ENCODE results near the gene FARP1.
"Not testable (repeated sequence)": the region's sequence is repeated elsewhere in the genome, so short reads cannot be mapped to it uniquely, and the experiment has no call there.

Gene FARP1

GRCh38 chr13:98410612-98411011, 267.7 kb downstream of the FARP1 start:
- H2AFZ ChIP-seq (ENCODE audit: low read length, unreplicated experiment) = no peak overlapping the region
- H3K4me1 ChIP-seq (ENCODE audit: control insufficient read depth, insufficient read depth, low read length, unreplicated experiment) = no peaks in the 10 kb centered on the region
- no peak overlapping the region for H3K27ac ChIP-seq (ENCODE audit: low read depth, low read length)
- no peaks in the 10 kb centered on the region for H3K27me3 ChIP-seq (ENCODE audit: insufficient read depth, low read length)
- H3K36me3 ChIP-seq (ENCODE audit: insufficient read depth, low read length) = no peaks in the 10 kb centered on the region
- H3K79me2 ChIP-seq (ENCODE audit: control insufficient read depth, insufficient read depth, low read length, unreplicated experiment) = no peaks in the 10 kb centered on the region
- no peak overlapping the region for H3K4me3 ChIP-seq (ENCODE audit: low read depth, low read length)

GRCh38 chr13:98411013-98411412, 268.1 kb downstream of the FARP1 start:
- Histone ChIP-seq H3K79me2 (ENCODE audit: control insufficient read depth, insufficient read depth, low read length, unreplicated experiment) (no peaks in the 10 kb centered on the region), H3K4me3 (ENCODE audit: low read depth, low read length) (no peak overlapping the region), H3K4me1 (ENCODE audit: control insufficient read depth, insufficient read depth, low read length, unreplicated experiment) (no peaks in the 10 kb centered on the region), H3K36me3 (ENCODE audit: insufficient read depth, low read length) (0 out of 2 replicates have a peak, but pooled peaks cover 1% of the 10 kb centered on the region), H3K27me3 (ENCODE audit: insufficient read depth, low read length) (no peaks in the 10 kb centered on the region), H2AFZ (ENCODE audit: low read length, unreplicated experiment) (no peak overlapping the region), H3K27ac (ENCODE audit: low read depth, low read length) (no peak overlapping the region)

DNA sequence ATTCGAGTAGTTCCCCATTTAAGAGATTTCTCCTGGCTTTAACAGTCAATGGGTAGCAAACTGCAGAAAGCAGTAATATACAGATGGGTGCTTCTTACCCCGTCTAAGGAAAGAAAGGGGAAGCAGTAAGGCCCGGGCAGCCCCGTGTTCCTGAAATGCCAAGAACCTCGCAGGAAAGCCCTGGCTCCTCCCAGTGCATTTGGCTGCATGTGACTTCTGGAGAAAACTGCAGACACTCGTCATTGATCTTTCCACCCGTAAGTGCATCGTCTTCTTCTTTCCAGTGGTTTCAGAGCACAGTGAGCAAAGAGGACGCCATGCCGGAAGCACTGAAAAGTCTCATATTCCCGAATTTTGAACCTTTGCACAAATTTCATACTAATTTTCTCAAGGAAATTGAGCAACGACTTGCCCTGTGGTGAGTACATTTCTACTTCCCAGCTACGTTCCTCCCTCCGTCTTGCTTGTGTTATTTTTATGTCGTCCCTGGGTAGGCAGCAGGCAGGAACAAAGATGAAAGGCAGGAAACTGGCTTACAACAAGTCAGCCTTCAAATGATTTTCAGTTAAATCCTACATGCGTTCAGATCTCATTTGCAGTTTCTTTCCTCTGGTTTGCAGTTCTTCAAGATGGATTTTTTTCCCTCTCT, 268.8 kb downstream of the FARP1 start:
- no peaks in the 10 kb centered on the region for H3K79me2 ChIP-seq (ENCODE audit: control insufficient read depth, insufficient read depth, low read length, unreplicated experiment)
- no peaks in the 10 kb centered on the region for H3K27me3 ChIP-seq (ENCODE audit: insufficient read depth, low read length)
- H3K4me3 ChIP-seq (ENCODE audit: low read depth, low read length) = no peak overlapping the region
- no peak overlapping the region for H3K27ac ChIP-seq (ENCODE audit: low read depth, low read length)
- no peak overlapping the region for H2AFZ ChIP-seq (ENCODE audit: low read length, unreplicated experiment)
- H3K36me3 ChIP-seq (ENCODE audit: insufficient read depth, low read length) = 0 out of 2 replicates have a peak, but pooled peaks cover 3% of the 10 kb centered on the region
- no peaks in the 10 kb centered on the region for H3K4me1 ChIP-seq (ENCODE audit: control insufficient read depth, insufficient read depth, low read length, unreplicated experiment)

DNA sequence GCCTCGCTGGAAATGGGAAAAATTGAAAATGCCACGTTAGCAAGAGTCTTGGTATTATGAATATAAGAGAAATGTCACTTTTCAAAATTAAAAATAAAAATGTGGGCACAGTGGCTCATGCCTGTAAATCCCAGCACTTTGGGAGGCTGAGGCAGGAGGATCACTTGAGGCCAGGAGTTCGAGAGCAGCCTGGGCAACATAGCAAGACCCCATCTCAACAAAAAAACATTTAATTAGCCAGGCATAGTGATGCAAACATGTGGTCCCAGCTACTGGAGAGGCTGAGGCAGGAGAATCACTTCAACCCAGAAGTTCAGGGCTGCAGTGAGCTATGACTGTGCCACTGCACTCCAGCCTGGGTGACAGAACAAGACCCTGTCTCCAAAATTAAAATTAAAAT, 270.4 kb downstream of the FARP1 start:
- H3K36me3 ChIP-seq (ENCODE audit: insufficient read depth, low read length); H3K79me2 ChIP-seq (ENCODE audit: control insufficient read depth, insufficient read depth, low read length, unreplicated experiment); H3K4me3 ChIP-seq (ENCODE audit: low read depth, low read length); H2AFZ ChIP-seq (ENCODE audit: low read length, unreplicated experiment); H3K27me3 ChIP-seq (ENCODE audit: insufficient read depth, low read length); H3K27ac ChIP-seq (ENCODE audit: low read depth, low read length); H3K4me1 ChIP-seq (ENCODE audit: control insufficient read depth, insufficient read depth, low read length, unreplicated experiment): not testable (repeated sequence)

DNA sequence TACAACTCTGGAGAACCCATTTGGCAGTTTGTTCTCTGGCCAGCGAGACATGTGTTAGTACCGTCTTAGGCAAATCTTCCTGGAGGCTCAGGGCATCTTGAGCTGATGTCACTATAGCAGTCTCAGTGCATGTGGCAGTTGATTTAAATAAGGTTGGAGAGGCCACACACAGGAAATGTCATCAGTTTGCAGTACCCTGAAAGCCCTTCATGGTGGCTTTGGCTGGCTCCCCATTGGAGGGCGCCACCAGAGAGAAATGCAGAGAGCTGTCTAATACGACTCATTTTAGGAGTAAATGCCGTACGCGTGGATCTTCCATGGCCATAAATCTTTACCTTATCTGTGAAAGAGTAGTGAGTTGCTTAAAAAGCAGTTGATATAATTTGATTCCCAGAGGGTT, 270.9 kb downstream of the FARP1 start:
- Histone ChIP-seq H3K27ac (ENCODE audit: low read depth, low read length) (no peak overlapping the region), H3K4me1 (ENCODE audit: control insufficient read depth, insufficient read depth, low read length, unreplicated experiment) (no peaks in the 10 kb centered on the region), H3K36me3 (ENCODE audit: insufficient read depth, low read length) (0 out of 2 replicates have a peak, but pooled peaks cover 3% of the 10 kb centered on the region), H3K4me3 (ENCODE audit: low read depth, low read length) (no peak overlapping the region), H3K27me3 (ENCODE audit: insufficient read depth, low read length) (no peaks in the 10 kb centered on the region), H3K79me2 (ENCODE audit: control insufficient read depth, insufficient read depth, low read length, unreplicated experiment) (no peaks in the 10 kb centered on the region), H2AFZ (ENCODE audit: low read length, unreplicated experiment) (no peak overlapping the region)

- Histone ChIP-seq H3K4me3 (ENCODE audit: low read depth, low read length) (no peak overlapping the region), H3K4me1 (ENCODE audit: control insufficient read depth, insufficient read depth, low read length, unreplicated experiment) (no peaks in the 10 kb centered on the region), H3K36me3 (ENCODE audit: insufficient read depth, low read length) (0 out of 2 replicates have a peak, but pooled peaks cover 3% of the 10 kb centered on the region), H3K27me3 (ENCODE audit: insufficient read depth, low read length) (no peaks in the 10 kb centered on the region), H3K79me2 (ENCODE audit: control insufficient read depth, insufficient read depth, low read length, unreplicated experiment) (no peaks in the 10 kb centered on the region), H2AFZ (ENCODE audit: low read length, unreplicated experiment) (no peak overlapping the region), H3K27ac (ENCODE audit: low read depth, low read length) (no peak overlapping the region)
These were observed 272.6 kb downstream of the FARP1 start for GRCh38 chr13:98415326-98416070.

DNA sequence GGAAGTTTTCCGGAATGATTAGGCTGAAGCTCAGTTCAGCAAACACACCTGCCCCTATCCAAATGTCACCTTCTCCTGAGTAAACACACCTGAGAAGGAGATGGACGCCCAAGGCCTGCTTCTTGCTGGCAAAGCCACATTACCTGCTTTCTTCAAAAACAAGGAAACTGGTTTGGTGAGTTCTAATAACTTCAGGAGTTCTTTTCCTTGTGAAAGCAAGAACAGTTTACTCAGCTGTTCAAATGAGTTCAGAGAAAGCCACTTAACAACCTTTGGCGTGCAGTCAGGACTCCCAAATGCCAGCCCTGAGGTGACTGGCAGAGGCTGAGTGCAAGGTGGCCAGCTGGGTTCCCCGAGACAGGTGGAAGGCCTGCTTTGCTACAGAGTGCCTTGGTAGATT, 273.5 kb downstream of the FARP1 start:
- no peak overlapping the region for H3K27ac ChIP-seq (ENCODE audit: low read depth, low read length)
- no peak overlapping the region for H2AFZ ChIP-seq (ENCODE audit: low read length, unreplicated experiment)
- H3K4me1 ChIP-seq (ENCODE audit: control insufficient read depth, insufficient read depth, low read length, unreplicated experiment) = no peaks in the 10 kb centered on the region
- no peaks in the 10 kb centered on the region for H3K79me2 ChIP-seq (ENCODE audit: control insufficient read depth, insufficient read depth, low read length, unreplicated experiment)
- 0 out of 2 replicates have a peak, but pooled peaks cover 3% of the 10 kb centered on the region for H3K36me3 ChIP-seq (ENCODE audit: insufficient read depth, low read length)
- no peaks in the 10 kb centered on the region for H3K27me3 ChIP-seq (ENCODE audit: insufficient read depth, low read length)
- H3K4me3 ChIP-seq (ENCODE audit: low read depth, low read length) = no peak overlapping the region

- Histone ChIP-seq H3K36me3 (ENCODE audit: insufficient read depth, low read length) (0 out of 2 replicates have a peak, but pooled peaks cover 3% of the 10 kb centered on the region), H3K4me3 (ENCODE audit: low read depth, low read length) (no peak overlapping the region), H3K27ac (ENCODE audit: low read depth, low read length) (no peak overlapping the region), H2AFZ (ENCODE audit: low read length, unreplicated experiment) (no peak overlapping the region), H3K27me3 (ENCODE audit: insufficient read depth, low read length) (no peaks in the 10 kb centered on the region), H3K4me1 (ENCODE audit: control insufficient read depth, insufficient read depth, low read length, unreplicated experiment) (no peaks in the 10 kb centered on the region), H3K79me2 (ENCODE audit: control insufficient read depth, insufficient read depth, low read length, unreplicated experiment) (no peaks in the 10 kb centered on the region)
These were observed 277.1 kb downstream of the FARP1 start for GRCh38 chr13:98419786-98420553.

GRCh38 chr13:98420554-98421175, 277.8 kb downstream of the FARP1 start:
- H2AFZ ChIP-seq (ENCODE audit: low read length, unreplicated experiment) = no peak overlapping the region
- H3K27me3 ChIP-seq (ENCODE audit: insufficient read depth, low read length) = no peaks in the 10 kb centered on the region
- H3K79me2 ChIP-seq (ENCODE audit: control insufficient read depth, insufficient read depth, low read length, unreplicated experiment) = no peaks in the 10 kb centered on the region
- H3K4me3 ChIP-seq (ENCODE audit: low read depth, low read length) = no peak overlapping the region
- H3K4me1 ChIP-seq (ENCODE audit: control insufficient read depth, insufficient read depth, low read length, unreplicated experiment) = no peaks in the 10 kb centered on the region
- no peak overlapping the region for H3K27ac ChIP-seq (ENCODE audit: low read depth, low read length)
- 0 out of 2 replicates have a peak, but pooled peaks cover 3% of the 10 kb centered on the region for H3K36me3 ChIP-seq (ENCODE audit: insufficient read depth, low read length)

DNA sequence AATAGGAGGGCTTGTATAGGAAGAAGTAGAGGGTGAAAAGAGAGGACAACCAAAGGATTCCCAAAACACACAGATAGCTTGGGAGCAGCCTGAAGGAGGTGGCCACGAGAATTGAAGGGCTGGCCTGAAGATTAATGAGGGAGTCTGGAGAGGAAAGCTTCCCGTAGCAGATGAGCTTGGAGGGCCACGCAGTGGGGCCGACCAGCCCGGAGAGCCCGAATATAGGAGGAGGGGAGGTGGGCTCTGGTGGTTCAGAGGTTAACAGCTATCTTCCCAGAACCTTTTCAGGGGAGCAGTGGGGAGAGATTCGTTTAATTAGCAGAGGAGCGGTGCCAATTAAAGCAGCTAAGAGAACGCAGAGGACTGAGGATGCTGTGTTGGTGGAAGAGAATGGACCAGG, 279.2 kb downstream of the FARP1 start:
- H3K27ac ChIP-seq (ENCODE audit: low read depth, low read length) = no peak overlapping the region
- H3K79me2 ChIP-seq (ENCODE audit: control insufficient read depth, insufficient read depth, low read length, unreplicated experiment) = no peaks in the 10 kb centered on the region
- H2AFZ ChIP-seq (ENCODE audit: low read length, unreplicated experiment) = no peak overlapping the region
- H3K36me3 ChIP-seq (ENCODE audit: insufficient read depth, low read length) = no peaks in the 10 kb centered on the region
- no peaks in the 10 kb centered on the region for H3K27me3 ChIP-seq (ENCODE audit: insufficient read depth, low read length)
- no peaks in the 10 kb centered on the region for H3K4me1 ChIP-seq (ENCODE audit: control insufficient read depth, insufficient read depth, low read length, unreplicated experiment)
- H3K4me3 ChIP-seq (ENCODE audit: low read depth, low read length) = no peak overlapping the region

Measured in ACC112 (cell line).